Islet precursor cell (in vitro differentiated cells): Measurements from ENCODE around the gene ZNF202.
"Not testable (repeated sequence)": the region's sequence is repeated elsewhere in the genome, so short reads cannot be mapped to it uniquely, and the experiment has no call there.

Experiments
- DNase-seq: peaks from one replicate; pipeline ENCODE4 v3.0.0-alpha.2; 2018

The ZNF202 gene

DNA sequence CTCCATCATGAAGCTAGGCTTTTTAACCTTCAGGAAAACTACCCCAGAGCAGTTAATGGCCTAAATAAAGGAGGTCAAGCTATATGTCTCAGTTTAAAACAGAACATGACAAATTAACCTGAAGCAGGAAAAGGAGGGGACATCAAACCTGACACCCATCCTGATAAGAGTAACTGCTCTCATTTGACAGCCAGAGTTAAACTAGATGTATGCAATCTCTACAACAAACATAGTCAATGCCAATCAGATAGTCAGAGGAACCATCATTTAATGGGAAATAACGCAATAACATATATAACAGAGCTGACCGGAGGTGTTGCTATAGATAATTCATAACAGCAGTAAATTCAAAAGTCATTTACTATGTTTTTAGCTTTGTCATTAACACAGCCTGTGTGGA, 3.1 kb downstream of the ZNF202 start:
- DNase-seq = no peak

DNA sequence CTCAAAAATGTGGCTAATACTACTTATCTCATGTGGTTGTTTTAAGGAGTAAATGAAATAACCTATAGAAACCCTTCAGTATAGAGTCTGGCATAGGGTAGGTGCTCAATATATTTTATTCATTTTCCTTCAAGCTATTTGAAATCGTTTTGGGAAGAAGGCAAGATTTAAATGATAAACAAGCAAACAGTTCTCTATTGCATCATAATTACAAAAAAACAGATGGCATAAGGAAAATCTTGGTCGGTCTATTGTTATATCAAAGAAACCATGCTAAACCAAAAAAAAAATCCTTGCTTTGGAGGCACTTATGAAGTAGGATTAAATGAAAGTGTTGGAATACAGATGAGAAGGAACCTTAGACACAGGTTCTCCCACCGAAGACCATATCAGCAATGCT, 4.7 kb downstream of the ZNF202 start:
- no peak for DNase-seq

DNA sequence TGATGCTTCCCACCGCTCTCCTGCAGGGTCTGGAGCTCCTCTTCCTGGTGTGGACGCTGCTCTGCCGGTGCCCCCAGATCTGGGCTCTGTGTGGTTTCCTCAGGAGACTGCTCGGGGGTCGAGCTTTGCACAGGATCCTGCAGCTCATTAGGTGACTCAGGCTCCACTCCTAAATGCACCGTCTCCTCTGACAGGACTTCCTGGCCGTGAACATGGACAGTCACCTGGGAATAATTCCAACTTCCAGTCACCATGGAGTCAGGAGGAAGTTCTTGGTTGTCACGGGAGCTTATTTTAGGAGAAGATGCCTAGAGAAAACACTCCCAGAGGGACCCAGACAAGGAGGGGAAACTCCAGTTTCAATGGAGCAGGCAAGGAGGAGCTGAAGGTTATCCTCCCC, 11.9 kb downstream of the ZNF202 start:
- DNase-seq = no peak

DNA sequence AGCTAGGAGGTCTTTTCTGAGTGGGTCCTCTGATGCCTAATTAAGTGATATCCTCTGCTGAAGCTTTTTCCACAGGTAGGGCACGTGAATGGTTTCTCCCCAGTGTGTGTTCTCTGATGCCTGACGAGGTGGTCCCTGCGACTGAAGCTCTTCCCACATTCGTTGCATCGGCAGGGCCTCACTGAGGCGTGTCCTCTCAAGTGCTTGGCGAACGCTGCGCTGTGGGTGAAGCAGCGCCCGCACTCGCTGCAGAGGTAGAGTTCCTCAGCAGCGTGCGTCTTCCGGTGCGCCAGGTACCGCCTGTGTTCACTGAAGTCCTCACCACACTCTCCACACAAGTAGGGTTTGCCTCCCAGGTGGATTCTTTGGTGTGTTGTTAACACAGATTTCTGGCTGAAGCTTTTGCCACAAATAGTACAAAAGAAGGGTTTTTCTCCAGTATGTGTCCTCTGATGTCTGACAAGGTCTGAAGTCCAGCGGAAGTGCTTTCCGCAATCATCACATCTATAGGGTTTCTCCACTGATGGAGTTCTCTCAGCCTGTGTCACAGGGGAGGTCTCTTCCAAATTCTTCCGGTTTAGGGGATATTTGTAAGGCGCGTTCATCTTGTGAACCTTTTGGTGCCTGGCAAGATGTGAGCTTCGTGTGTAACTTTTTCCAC, 15.3 kb downstream of the ZNF202 start:
- DNase-seq = no peak

DNA sequence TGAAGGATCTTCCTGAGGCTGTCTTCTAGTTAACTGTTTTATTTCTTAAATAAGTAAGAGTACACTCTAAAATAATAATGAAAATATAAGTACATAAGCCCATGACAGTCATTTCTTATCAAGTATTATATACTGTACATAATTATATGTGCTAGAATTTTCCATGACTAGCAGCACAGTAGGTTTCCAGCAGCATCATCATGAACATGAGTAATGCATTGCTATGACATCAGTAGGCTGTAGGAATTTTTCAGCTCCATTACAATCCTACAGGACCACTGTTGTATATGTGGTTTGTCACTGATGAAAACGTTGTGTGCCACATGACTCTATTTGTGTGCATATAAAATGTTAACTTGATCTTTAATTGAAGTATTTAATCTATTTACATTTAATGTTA, 22.0 kb downstream of the ZNF202 start:
- DNase-seq = no peak

DNA sequence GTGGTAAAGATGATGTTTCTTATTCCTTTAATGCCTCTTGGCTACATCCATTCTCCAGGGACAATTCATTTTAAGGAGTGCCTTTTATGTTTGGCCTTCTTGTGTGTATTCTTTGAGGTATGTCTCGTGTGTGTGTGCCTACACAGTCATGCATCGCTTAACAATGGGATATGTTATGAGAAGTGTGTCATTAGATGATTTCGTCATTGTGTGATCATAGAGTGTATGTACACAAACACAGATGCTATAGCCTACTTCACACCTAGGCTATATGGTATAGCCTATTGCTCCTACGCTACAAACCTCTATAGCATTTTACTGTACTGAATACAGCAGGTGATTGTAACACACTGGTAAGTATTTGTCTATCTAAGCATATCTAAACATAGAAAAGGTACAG, 23.0 kb downstream of the ZNF202 start:
- DNase-seq = no peak

DNA sequence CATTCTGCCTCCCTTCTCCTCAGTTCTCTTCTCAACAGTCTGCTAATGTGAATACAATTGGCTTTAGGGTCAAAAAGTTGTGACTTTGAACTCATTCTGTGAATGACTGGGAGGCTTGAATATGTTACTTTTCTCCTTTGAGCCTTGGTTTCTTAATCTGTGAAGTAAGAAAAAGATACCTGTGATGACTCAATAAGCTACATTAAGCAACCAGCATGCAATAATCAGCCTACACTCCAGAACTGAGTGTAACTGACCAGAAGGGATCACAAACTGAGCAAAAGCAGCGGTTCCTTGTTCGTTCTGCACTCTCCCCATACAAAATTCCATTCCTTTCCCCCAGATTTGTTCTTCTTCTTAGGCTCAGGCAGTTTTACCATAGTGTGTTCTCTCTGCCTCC, 23.4 kb downstream of the ZNF202 start:
- no peak for DNase-seq

DNA sequence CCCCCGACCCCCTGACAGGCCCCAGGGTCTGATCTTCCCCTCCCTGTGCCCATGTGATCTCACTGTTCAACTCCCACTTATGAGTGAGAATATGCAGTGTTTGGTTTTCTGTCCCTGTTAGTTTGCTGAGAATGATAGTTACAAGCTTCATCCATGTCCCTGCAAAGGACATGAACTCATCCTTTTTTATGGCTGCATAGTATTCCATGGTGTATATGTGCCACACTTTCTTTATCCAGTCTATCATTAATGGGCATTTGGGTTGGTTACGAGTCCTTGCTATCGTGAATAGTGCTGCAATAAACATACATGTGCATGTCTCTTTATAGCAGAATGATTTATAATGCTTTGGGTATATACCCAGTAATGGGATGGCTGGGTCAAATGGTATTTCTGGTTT, 28.8 kb downstream of the ZNF202 start:
- DNase-seq = not testable (repeated sequence)

DNA sequence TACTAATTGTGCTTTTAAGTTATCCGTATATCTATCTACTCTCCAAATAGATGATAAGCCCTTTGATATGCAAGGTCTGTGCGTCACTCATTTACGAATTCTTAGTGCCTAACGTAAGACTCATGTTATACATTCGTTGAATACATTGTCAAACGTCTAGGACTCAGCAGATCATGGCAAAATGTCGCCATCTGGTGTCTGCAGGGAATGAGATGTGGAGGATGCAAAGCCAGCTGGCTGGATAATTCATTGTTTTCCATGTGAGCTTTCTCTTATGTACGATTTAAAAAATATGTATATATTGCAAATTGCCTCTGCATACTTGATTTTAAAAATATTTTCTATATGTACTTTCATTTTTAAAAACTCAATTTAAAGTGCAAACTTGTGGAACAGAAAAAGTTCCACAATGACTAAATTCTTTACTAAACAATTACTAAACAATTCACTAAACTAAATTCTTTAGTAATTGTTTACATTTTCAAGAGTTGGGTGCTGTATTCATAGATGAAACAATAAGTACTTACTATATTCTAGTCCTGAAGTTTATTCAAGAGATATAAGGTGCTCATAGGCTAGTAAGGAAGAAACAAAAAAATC, 33.8 kb downstream of the ZNF202 start:
- DNase-seq = peak; percentile 68

DNA sequence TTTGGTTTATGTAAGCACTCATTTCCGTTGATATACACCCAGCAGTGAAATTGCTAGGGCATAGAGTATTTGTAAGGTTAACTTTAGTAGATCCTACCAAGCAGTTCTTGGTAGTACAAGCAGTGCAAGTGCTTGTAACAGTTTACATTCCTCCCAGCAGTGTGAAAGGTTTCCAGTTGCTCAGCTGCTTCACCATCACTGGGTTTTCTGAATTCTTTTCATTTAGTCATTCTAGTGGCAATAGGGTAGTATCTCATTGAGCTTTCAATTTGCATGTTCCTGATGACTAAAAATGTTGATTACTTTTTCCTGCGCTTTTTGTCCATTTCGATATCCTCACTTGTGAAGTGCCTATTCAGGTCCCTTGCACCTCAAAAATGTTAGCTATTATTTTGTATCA, 34.3 kb downstream of the ZNF202 start:
- DNase-seq = no peak

DNA sequence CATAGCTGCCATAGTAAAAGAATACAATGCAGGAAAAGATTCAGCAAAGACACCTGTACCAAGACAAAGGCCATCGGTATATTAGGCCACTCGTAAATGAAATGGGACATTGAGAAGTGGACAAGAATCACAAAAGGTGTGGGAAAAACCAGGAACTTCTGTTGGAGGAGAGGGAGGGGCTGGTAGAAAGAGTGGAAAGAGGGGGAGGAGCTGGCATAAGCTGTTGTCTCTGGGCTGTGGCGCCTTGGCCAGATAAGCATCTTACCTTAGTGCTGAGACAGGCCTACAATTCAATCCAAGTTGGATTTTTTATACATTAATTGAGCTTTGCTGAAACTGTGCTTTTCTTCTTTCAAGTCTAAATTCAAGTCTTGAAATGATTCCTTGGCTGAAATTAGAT, 37.1 kb downstream of the ZNF202 start:
- no peak for DNase-seq

DNA sequence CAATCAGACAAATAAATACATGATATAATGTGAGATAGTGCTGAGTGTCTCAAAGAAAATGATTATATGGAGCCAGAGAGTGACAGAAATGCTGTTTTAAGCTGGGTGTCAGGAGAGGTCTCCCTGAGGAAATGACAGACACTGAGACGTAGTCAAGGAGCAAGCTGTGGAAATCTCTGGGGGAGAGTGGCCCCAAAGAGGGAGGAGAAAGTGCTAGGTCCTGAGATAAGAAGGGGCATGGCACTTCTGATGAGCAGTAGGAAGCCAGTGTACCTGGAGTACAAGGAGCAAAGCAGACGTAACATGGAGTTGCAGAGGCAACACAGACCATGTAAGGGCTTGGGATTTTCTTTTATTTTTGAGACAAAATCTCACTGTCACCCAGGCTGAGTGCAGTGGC, 38.8 kb downstream of the ZNF202 start:
- no peak for DNase-seq

DNA sequence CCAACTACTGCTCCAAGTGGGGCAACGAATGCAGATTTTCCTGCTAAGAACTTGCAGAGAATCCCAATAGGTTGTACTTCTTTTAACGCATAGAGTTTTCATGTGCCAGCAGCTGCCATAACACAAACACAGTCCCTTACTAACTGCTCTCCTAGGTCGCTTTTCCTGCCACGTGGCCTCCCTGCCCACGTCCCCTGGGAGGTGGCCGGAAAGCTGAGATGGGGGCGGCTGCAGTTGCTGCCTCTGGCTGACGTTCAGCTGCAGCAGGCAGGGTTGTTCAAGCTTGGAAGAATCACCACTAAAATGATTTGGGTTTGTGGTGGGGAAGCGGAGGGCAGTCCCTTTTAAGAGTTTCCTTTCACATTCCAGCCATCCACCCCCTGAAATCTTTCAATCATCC, 39.3 kb downstream of the ZNF202 start:
- DNase-seq = no peak

DNA sequence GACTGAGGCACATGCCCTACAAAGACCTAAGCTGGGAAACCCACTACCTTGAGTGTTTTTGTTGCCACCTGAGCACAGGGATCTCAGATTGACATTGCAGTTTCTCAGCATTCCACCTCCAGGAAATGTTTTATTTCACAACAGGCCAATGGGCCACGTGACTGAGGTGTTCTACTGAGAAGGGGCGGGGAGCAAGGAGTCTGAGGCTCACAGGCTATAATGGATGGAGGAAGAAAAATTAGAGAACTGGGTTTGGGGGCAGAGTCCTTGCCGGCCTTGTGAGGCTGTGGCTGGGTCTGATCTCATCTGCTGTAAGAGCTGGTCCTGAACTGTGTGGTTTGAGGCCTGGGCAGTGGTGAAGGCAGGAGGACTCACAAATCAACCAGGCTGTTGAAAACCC, 40.7 kb downstream of the ZNF202 start:
- DNase-seq = no peak

DNA sequence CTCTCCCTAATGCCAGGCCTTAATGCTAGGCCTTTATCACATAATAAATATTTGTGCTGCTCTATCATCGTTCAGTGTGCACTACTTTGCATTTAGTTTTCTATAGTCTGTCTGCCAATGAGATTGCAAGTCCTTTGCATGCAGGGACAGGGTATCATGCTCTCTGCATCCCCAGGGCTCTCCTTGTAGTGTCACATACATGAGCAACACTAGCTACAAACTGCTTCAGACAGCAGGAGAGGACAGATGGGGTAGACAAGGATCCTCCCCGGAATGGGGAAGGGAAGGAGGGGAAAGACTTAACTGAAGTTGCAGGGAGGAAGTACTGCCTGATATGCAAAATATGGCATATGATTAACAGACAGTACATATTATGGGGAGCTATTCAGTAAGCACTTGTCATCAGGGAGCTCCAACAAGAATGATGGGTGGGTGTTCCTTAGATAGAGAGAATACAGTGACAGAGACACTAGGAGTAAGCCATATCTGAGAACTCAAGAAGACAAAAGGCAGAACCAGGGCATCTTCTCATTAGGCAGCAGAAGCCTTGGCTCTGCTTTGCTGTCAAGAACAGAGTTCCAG, 42.8 kb downstream of the ZNF202 start:
- DNase-seq = no peak

DNA sequence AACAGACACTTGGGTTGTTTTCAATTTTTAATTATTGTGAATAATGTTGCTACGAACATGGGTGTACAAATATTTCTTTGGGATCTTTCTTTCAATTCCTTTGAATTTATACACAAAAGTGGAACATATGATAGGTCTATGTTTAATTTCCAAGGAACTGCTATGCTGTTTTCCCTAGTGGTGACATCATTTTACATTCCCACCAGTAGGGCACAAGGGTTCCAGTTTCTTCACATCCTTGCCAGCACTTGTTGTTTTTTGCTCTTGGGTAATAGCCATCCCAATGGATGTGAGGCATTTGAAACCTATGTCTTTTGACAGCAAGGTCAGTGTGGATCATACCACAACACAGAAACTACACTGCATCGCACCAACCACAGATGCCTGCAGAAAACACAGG, 45.3 kb downstream of the ZNF202 start:
- no peak for DNase-seq

DNA sequence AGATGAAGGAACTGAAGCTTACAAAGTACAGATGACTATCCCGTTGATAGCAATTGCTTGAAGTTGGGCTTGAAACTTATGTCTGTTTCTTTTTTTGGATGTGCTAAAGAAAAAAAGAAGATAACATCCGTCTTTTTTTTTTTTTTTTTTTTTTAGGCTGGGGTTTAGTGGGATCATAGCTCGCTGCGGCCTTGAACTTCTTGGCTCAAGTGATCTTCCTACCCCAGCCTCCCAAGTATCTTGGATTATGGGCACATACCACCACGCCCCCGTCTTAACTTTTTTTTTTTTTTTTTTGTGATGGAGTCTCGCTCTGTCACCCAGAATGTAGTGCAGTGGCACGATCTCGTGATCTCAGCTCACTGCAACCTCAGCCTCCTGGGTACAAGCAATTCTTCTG, 46.2 kb downstream of the ZNF202 start:
- no peak for DNase-seq

DNA sequence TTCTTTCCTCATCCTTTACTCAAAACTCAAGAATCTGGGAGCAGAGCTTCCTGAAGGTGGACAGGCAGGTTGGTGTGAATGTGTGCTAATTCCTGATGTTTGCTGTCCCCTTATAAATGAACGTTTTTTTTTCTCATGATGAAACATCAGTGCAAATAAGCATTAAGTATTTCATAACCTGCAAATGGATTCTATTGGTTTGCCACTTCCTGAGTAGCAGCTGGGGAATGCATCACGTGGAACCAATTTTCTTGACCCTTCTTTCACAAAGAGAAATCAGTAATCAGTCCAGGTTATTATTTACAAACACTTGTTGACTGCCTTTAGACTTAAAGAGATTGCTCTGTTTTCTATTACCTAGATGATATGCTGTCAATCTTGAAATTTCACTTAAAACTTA, 46.9 kb downstream of the ZNF202 start:
- DNase-seq = no peak

DNA sequence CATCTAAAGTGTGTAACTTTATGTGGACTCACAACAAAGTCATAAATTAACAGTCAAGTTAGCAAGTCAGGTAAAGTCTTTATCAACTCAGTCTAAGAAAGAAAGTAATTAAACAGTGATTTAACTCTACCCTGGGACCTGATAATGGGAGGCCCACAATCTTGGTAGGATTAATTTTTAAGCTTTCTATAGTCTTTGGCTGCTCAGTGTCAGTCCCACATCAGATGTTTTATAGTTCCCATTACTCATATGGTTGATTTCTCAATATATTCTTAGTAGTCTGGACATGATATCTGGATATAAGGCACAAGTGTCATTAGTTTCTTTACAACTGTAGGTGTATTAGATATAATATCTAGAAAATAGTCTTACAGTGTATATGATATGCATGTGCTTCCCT, 48.5 kb downstream of the ZNF202 start:
- no peak for DNase-seq

DNA sequence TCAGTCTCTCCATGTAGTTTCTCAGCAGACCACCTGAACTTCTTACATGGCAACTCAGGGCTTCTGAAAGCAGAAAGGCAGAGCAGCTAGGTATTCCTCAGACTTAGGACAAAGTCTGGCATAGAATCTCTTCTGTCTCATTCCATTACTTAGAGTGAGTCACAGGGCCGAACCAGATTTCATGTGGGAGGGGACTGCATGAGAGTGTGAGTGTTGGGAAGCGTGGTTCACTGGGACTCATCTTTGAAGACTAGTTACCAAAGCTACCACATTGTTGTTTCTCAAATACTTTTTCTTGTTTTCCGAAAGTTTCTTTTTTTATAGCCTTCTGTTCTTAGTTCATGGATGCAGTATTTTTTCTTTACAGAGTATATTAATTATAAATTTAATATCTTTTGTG, 51.0 kb downstream of the ZNF202 start:
- peak; percentile 60 for DNase-seq

DNA sequence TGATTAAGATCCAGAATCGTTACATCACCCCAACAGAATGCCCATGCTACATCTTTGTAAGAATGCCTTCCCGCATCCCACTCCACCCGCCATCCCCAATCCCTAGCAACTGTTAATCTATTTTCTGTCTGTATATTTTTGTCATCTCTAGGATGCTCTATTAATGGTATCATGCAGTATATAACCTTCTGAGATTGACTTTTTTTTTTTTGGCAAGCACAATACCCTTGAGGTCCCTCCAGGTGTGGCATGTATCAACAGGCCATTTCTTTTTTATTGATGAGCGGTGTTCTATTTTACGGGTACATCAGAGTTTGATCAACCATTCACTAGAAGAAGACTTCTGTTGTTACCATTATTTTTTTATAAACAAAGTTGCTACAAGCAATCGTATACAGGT, 56.9 kb downstream of the ZNF202 start:
- DNase-seq = no peak

DNA sequence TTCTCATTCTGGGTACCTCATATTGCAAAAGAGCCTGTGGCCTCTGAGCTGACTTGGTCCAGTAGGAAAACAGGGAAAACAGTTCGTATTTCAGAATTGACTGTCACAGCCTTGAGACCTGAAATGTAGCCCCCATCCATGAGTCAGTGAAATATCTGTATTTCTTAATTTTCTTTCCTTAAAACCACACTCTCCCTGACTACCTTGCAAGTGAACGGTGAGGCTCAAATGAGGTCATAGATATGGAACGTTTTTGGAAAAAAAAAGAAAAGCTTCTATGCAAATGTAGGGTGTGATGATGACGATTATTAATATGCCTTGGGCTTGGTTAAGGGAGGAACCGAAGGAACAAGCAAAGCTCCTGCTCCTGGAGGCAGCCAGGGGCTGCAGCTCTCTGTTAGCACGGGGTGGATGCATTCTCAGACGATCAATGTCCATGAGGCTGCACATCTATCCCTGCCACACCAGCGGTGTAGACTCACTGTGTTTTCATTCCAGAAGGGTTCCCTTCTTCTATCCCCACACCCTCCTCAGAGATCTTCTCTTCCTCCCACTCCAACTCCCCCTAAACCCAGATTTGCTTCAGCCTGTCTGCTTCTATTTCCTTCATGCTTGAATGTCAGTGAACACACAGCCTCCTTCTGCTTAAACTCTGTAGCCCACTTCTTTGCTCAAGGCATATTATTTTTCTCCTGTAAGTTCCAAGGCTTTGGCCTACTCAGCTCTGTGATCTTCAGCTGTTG, 57.9 kb downstream of the ZNF202 start:
- no peak for DNase-seq

DNA sequence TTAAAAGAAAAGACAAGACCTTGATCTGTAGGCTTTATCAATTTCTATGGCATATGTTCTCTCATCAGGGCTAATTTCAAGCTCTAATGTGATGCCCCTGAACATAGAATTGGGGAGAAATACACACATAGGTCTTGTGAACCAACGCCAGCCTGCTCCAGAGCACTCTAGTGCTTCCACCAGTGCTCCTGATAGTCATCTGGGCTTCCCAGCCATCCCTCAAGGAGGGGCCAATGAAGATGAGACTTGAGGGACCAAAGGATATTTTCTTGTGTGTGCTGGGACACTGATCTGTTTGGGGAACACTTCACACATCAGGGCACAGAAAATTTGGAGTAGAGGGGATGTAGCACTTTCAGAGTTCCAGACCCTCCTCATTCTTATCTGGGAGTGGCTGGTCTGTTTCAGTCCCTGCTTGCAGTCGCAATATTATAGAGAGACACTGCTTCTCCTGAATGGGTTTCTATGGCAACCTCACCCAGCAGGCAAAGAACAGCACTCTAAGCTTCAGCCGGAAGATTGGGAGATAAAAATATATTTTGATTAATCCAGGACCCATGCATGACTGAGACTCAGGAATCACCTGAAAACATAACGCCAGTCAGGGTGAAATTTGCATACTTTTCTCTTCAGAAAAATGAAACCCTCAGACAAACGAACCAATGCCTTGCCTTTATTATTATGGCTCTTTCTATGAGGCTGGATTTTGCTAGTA, 58.6 kb downstream of the ZNF202 start:
- DNase-seq = no peak

DNA sequence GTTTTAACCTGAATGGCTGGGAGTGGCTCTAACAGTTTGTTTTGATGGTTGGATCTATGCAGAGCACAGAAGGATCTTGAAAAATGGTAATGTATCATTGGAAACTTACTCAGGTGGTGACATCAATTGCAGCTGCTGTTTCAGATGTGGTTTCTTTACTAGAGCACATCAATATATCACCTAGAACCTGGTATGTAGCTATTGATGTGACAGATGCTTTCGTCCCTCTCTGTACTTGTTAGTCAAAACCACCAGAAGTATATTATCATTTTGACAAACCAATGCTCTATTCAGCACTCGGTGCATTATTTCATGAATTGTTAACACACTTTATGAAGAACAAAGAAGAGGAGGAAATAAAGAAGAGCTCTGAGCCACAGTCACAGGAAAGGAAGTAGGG, 60.4 kb downstream of the ZNF202 start:
- no peak for DNase-seq
